ENCODE data around the gene MAGEB4. TPM values are rescaled to one million over a fixed set of nuclear protein-coding genes. Genes with fewer than 3 reads are reported as not detected.

MAGEB4 gene
- total and polyA plus RNA-seq, 2 donors (not counting 1 experiment from before 2014, with no cell fraction given), result not detected

- no peak overlapping the region for H3K4me3 ChIP-seq (replicated peaks in 1 of 4; ENCODE audit: control extremely low read depth in 1 of 4, insufficient read depth in 1 of 4, low read depth in 3 of 4, low read length in 4 of 4)
- H3K9me3 ChIP-seq (ENCODE audit: control insufficient read depth, insufficient read depth, low read depth, low read length), result no peaks in the 10 kb centered on the region
- H2AFZ ChIP-seq (ENCODE audit: low read length), result no peak overlapping the region
- H3K4me1 ChIP-seq (ENCODE audit: control insufficient read depth, extremely low read depth, insufficient read depth, low read length), result no peaks in the 10 kb centered on the region
- no peaks in the 10 kb centered on the region for H3K27me3 ChIP-seq (ENCODE audit: control insufficient read depth, insufficient read depth, low read length)
- no peaks in the 10 kb centered on the region for H4K20me1 ChIP-seq (ENCODE audit: control insufficient read depth, extremely low read depth, insufficient read depth, low read length)
- no peaks in the 10 kb centered on the region for H3K36me3 ChIP-seq (ENCODE audit: control insufficient read depth, insufficient read depth, low read length)
- no peak overlapping the region for H3K4me2 ChIP-seq (ENCODE audit: extremely low read depth, insufficient read depth, low read length)
- no peak for DNase-seq (ENCODE audit: low read depth in 2 of 2)
- TF ChIP-seq EZH2 (IDR thresholded peaks at IDR 0.05; ENCODE audit: low read length, missing control alignments), result no peak
- TF ChIP-seq CTCF (conservative IDR thresholded peaks at IDR 0.05 in 1 of 2, IDR thresholded peaks at IDR 0.05 in 1 of 2; ENCODE audit: low read depth in 1 of 2, low read length in 2 of 2), result no peak
- H3K27ac ChIP-seq (ENCODE audit: insufficient read depth, low read length), result no peak overlapping the region
- H3K9ac ChIP-seq (ENCODE audit: insufficient read depth, low read length), result no peak overlapping the region
- no peaks in the 10 kb centered on the region for H3K79me2 ChIP-seq (ENCODE audit: control insufficient read depth, insufficient read depth, low read length)
Observed at GRCh38 chrX:30248854-30249253, 7.1 kb downstream of the MAGEB4 start.

GRCh38 chrX:30253257-30253656 lies 11.5 kb downstream of the MAGEB4 start:
- Histone ChIP-seq H3K36me3 (ENCODE audit: control insufficient read depth, insufficient read depth, low read length) (no peaks in the 10 kb centered on the region), H3K4me2 (ENCODE audit: extremely low read depth, insufficient read depth, low read length) (no peak overlapping the region), H3K79me2 (ENCODE audit: control insufficient read depth, insufficient read depth, low read length) (no peaks in the 10 kb centered on the region), H3K9me3 (ENCODE audit: control insufficient read depth, insufficient read depth, low read depth, low read length) (no peaks in the 10 kb centered on the region), H2AFZ (ENCODE audit: low read length) (no peak overlapping the region), H3K9ac (ENCODE audit: insufficient read depth, low read length) (no peak overlapping the region), H3K4me1 (ENCODE audit: control insufficient read depth, extremely low read depth, insufficient read depth, low read length) (no peaks in the 10 kb centered on the region), H3K27me3 (ENCODE audit: control insufficient read depth, insufficient read depth, low read length) (no peaks in the 10 kb centered on the region), H3K27ac (ENCODE audit: insufficient read depth, low read length) (no peak overlapping the region), H4K20me1 (ENCODE audit: control insufficient read depth, extremely low read depth, insufficient read depth, low read length) (no peaks in the 10 kb centered on the region), H3K4me3 (replicated peaks in 1 of 4; ENCODE audit: control extremely low read depth in 1 of 4, insufficient read depth in 1 of 4, low read depth in 3 of 4, low read length in 4 of 4) (no peak overlapping the region)
- no peak for DNase-seq (ENCODE audit: low read depth in 2 of 2)
- TF ChIP-seq EZH2 (IDR thresholded peaks at IDR 0.05; ENCODE audit: low read length, missing control alignments) (no peak), CTCF (conservative IDR thresholded peaks at IDR 0.05 in 1 of 2, IDR thresholded peaks at IDR 0.05 in 1 of 2; ENCODE audit: low read depth in 1 of 2, low read length in 2 of 2) (no peak)

- Histone ChIP-seq H2AFZ (ENCODE audit: low read length) (no peak overlapping the region), H3K9me3 (ENCODE audit: control insufficient read depth, insufficient read depth, low read depth, low read length) (no peaks in the 10 kb centered on the region), H3K36me3 (ENCODE audit: control insufficient read depth, insufficient read depth, low read length) (no peaks in the 10 kb centered on the region), H3K9ac (ENCODE audit: insufficient read depth, low read length) (no peak overlapping the region), H3K4me3 (replicated peaks in 1 of 4; ENCODE audit: control extremely low read depth in 1 of 4, insufficient read depth in 1 of 4, low read depth in 3 of 4, low read length in 4 of 4) (no peak overlapping the region), H3K79me2 (ENCODE audit: control insufficient read depth, insufficient read depth, low read length) (no peaks in the 10 kb centered on the region), H4K20me1 (ENCODE audit: control insufficient read depth, extremely low read depth, insufficient read depth, low read length) (no peaks in the 10 kb centered on the region), H3K27ac (ENCODE audit: insufficient read depth, low read length) (no peak overlapping the region), H3K4me1 (ENCODE audit: control insufficient read depth, extremely low read depth, insufficient read depth, low read length) (no peaks in the 10 kb centered on the region), H3K27me3 (ENCODE audit: control insufficient read depth, insufficient read depth, low read length) (no peaks in the 10 kb centered on the region), H3K4me2 (ENCODE audit: extremely low read depth, insufficient read depth, low read length) (no peak overlapping the region)
- TF ChIP-seq EZH2 (IDR thresholded peaks at IDR 0.05; ENCODE audit: low read length, missing control alignments) (no peak), CTCF (conservative IDR thresholded peaks at IDR 0.05 in 1 of 2, IDR thresholded peaks at IDR 0.05 in 1 of 2; ENCODE audit: low read depth in 1 of 2, low read length in 2 of 2) (no peak)
- DNase-seq (ENCODE audit: low read depth in 2 of 2), result no peak
Observed at GRCh38 chrX:30259927-30260326, 18.1 kb downstream of the MAGEB4 start.
